Measurements from ENCODE around the gene SLC38A4.
"Not testable (repeated sequence)": the region's sequence is repeated elsewhere in the genome, so short reads cannot be mapped to it uniquely, and the experiment has no call there.

The SLC38A4 gene

GRCh38 chr12:46749322-46749721 is 76.5 kb downstream of the SLC38A4 start:
- no peaks in the 10 kb centered on the region for H3K36me3 ChIP-seq (ENCODE audit: control insufficient read depth, insufficient read depth, low read length)
- no peak overlapping the region for H3K27ac ChIP-seq (ENCODE audit: low read depth, low read length)
- no peaks in the 10 kb centered on the region for H3K4me1 ChIP-seq (ENCODE audit: control insufficient read depth, insufficient read depth, low read length)
- no peak overlapping the region for H3K9ac ChIP-seq (ENCODE audit: low read depth, low read length)
- no peaks in the 10 kb centered on the region for H3K9me3 ChIP-seq (ENCODE audit: control insufficient read depth, insufficient read depth, low read length)
- H3K4me3 ChIP-seq (ENCODE audit: low read depth, low read length), result no peak overlapping the region
- no peaks in the 10 kb centered on the region for H3K27me3 ChIP-seq (ENCODE audit: control insufficient read depth, insufficient read depth, low read length)

- Histone ChIP-seq H3K9me3 (ENCODE audit: control insufficient read depth, insufficient read depth, low read length) (no peaks in the 10 kb centered on the region), H3K4me1 (ENCODE audit: control insufficient read depth, insufficient read depth, low read length) (no peaks in the 10 kb centered on the region), H3K4me3 (ENCODE audit: low read depth, low read length) (no peak overlapping the region), H3K27me3 (ENCODE audit: control insufficient read depth, insufficient read depth, low read length) (no peaks in the 10 kb centered on the region), H3K9ac (ENCODE audit: low read depth, low read length) (no peak overlapping the region), H3K27ac (ENCODE audit: low read depth, low read length) (no peak overlapping the region), H3K36me3 (ENCODE audit: control insufficient read depth, insufficient read depth, low read length) (no peaks in the 10 kb centered on the region)
Measured at GRCh38 chr12:46744283-46744682, 81.5 kb downstream of the SLC38A4 start.

GRCh38 chr12:46743456-46743855 is 82.3 kb downstream of the SLC38A4 start:
- no peak overlapping the region for H3K4me3 ChIP-seq (ENCODE audit: low read depth, low read length)
- H3K4me1 ChIP-seq (ENCODE audit: control insufficient read depth, insufficient read depth, low read length), result no peaks in the 10 kb centered on the region
- no peaks in the 10 kb centered on the region for H3K9me3 ChIP-seq (ENCODE audit: control insufficient read depth, insufficient read depth, low read length)
- H3K9ac ChIP-seq (ENCODE audit: low read depth, low read length), result no peak overlapping the region
- no peaks in the 10 kb centered on the region for H3K36me3 ChIP-seq (ENCODE audit: control insufficient read depth, insufficient read depth, low read length)
- no peak overlapping the region for H3K27ac ChIP-seq (ENCODE audit: low read depth, low read length)
- H3K27me3 ChIP-seq (ENCODE audit: control insufficient read depth, insufficient read depth, low read length), result no peaks in the 10 kb centered on the region

- not testable (repeated sequence) for H3K9ac ChIP-seq (ENCODE audit: low read depth, low read length); H3K27ac ChIP-seq (ENCODE audit: low read depth, low read length); H3K4me1 ChIP-seq (ENCODE audit: control insufficient read depth, insufficient read depth, low read length); H3K9me3 ChIP-seq (ENCODE audit: control insufficient read depth, insufficient read depth, low read length); H3K4me3 ChIP-seq (ENCODE audit: low read depth, low read length); H3K36me3 ChIP-seq (ENCODE audit: control insufficient read depth, insufficient read depth, low read length); H3K27me3 ChIP-seq (ENCODE audit: control insufficient read depth, insufficient read depth, low read length)
Measured at GRCh38 chr12:46742271-46742670, 83.5 kb downstream of the SLC38A4 start.

GRCh38 chr12:46725332-46725731 is 100.5 kb downstream of the SLC38A4 start:
- Histone ChIP-seq H3K9ac (ENCODE audit: low read depth, low read length) (no peak overlapping the region), H3K36me3 (ENCODE audit: control insufficient read depth, insufficient read depth, low read length) (no peaks in the 10 kb centered on the region), H3K27ac (ENCODE audit: low read depth, low read length) (no peak overlapping the region), H3K4me3 (ENCODE audit: low read depth, low read length) (no peak overlapping the region), H3K27me3 (ENCODE audit: control insufficient read depth, insufficient read depth, low read length) (no peaks in the 10 kb centered on the region), H3K4me1 (ENCODE audit: control insufficient read depth, insufficient read depth, low read length) (no peaks in the 10 kb centered on the region), H3K9me3 (ENCODE audit: control insufficient read depth, insufficient read depth, low read length) (no peaks in the 10 kb centered on the region)

GRCh38 chr12:46723629-46724419 is 102.0 kb downstream of the SLC38A4 start:
- no peaks in the 10 kb centered on the region for H3K4me1 ChIP-seq (ENCODE audit: control insufficient read depth, insufficient read depth, low read length)
- no peaks in the 10 kb centered on the region for H3K36me3 ChIP-seq (ENCODE audit: control insufficient read depth, insufficient read depth, low read length)
- H3K9me3 ChIP-seq (ENCODE audit: control insufficient read depth, insufficient read depth, low read length), result no peaks in the 10 kb centered on the region
- no peaks in the 10 kb centered on the region for H3K27me3 ChIP-seq (ENCODE audit: control insufficient read depth, insufficient read depth, low read length)
- no peak overlapping the region for H3K9ac ChIP-seq (ENCODE audit: low read depth, low read length)
- H3K27ac ChIP-seq (ENCODE audit: low read depth, low read length), result no peak overlapping the region
- H3K4me3 ChIP-seq (ENCODE audit: low read depth, low read length), result no peak overlapping the region

GRCh38 chr12:46722394-46723185 is 103.2 kb downstream of the SLC38A4 start:
- Histone ChIP-seq H3K36me3 (ENCODE audit: control insufficient read depth, insufficient read depth, low read length) (no peaks in the 10 kb centered on the region), H3K4me3 (ENCODE audit: low read depth, low read length) (no peak overlapping the region), H3K9me3 (ENCODE audit: control insufficient read depth, insufficient read depth, low read length) (no peaks in the 10 kb centered on the region), H3K27ac (ENCODE audit: low read depth, low read length) (no peak overlapping the region), H3K27me3 (ENCODE audit: control insufficient read depth, insufficient read depth, low read length) (no peaks in the 10 kb centered on the region), H3K4me1 (ENCODE audit: control insufficient read depth, insufficient read depth, low read length) (no peaks in the 10 kb centered on the region), H3K9ac (ENCODE audit: low read depth, low read length) (no peak overlapping the region)

- no peaks in the 10 kb centered on the region for H3K27me3 ChIP-seq (ENCODE audit: control insufficient read depth, insufficient read depth, low read length)
- no peaks in the 10 kb centered on the region for H3K36me3 ChIP-seq (ENCODE audit: control insufficient read depth, insufficient read depth, low read length)
- no peak overlapping the region for H3K9ac ChIP-seq (ENCODE audit: low read depth, low read length)
- H3K4me3 ChIP-seq (ENCODE audit: low read depth, low read length), result no peak overlapping the region
- H3K27ac ChIP-seq (ENCODE audit: low read depth, low read length), result no peak overlapping the region
- H3K9me3 ChIP-seq (ENCODE audit: control insufficient read depth, insufficient read depth, low read length), result no peaks in the 10 kb centered on the region
- no peaks in the 10 kb centered on the region for H3K4me1 ChIP-seq (ENCODE audit: control insufficient read depth, insufficient read depth, low read length)
Measured at GRCh38 chr12:46718495-46718894, 107.3 kb downstream of the SLC38A4 start.

GRCh38 chr12:46717868-46718267 is 107.9 kb downstream of the SLC38A4 start:
- H3K9me3 ChIP-seq (ENCODE audit: control insufficient read depth, insufficient read depth, low read length), result no peaks in the 10 kb centered on the region
- no peaks in the 10 kb centered on the region for H3K36me3 ChIP-seq (ENCODE audit: control insufficient read depth, insufficient read depth, low read length)
- no peak overlapping the region for H3K27ac ChIP-seq (ENCODE audit: low read depth, low read length)
- no peaks in the 10 kb centered on the region for H3K4me1 ChIP-seq (ENCODE audit: control insufficient read depth, insufficient read depth, low read length)
- no peak overlapping the region for H3K9ac ChIP-seq (ENCODE audit: low read depth, low read length)
- no peaks in the 10 kb centered on the region for H3K27me3 ChIP-seq (ENCODE audit: control insufficient read depth, insufficient read depth, low read length)
- H3K4me3 ChIP-seq (ENCODE audit: low read depth, low read length), result no peak overlapping the region

- no peaks in the 10 kb centered on the region for H3K4me1 ChIP-seq (ENCODE audit: control insufficient read depth, insufficient read depth, low read length)
- no peak overlapping the region for H3K27ac ChIP-seq (ENCODE audit: low read depth, low read length)
- no peaks in the 10 kb centered on the region for H3K36me3 ChIP-seq (ENCODE audit: control insufficient read depth, insufficient read depth, low read length)
- H3K9ac ChIP-seq (ENCODE audit: low read depth, low read length), result no peak overlapping the region
- H3K27me3 ChIP-seq (ENCODE audit: control insufficient read depth, insufficient read depth, low read length), result no peaks in the 10 kb centered on the region
- H3K4me3 ChIP-seq (ENCODE audit: low read depth, low read length), result no peak overlapping the region
- no peaks in the 10 kb centered on the region for H3K9me3 ChIP-seq (ENCODE audit: control insufficient read depth, insufficient read depth, low read length)
Measured at GRCh38 chr12:46717159-46717558, 108.6 kb downstream of the SLC38A4 start.

Data from HUES48 (cell line).